ENCODE measurements around the gene MAF. TPM values are rescaled to one million over a fixed set of nuclear protein-coding genes. Genes with fewer than 3 reads are reported as not detected.
A peak's percentile ranks its signal among the peaks of the same experiment; 100 is the strongest.

MAF gene
- polyA plus RNA-seq, 1 donor (not counting 4 experiments of a cell fraction or from before 2014, with no cell fraction given): 8.2 TPM

DNA sequence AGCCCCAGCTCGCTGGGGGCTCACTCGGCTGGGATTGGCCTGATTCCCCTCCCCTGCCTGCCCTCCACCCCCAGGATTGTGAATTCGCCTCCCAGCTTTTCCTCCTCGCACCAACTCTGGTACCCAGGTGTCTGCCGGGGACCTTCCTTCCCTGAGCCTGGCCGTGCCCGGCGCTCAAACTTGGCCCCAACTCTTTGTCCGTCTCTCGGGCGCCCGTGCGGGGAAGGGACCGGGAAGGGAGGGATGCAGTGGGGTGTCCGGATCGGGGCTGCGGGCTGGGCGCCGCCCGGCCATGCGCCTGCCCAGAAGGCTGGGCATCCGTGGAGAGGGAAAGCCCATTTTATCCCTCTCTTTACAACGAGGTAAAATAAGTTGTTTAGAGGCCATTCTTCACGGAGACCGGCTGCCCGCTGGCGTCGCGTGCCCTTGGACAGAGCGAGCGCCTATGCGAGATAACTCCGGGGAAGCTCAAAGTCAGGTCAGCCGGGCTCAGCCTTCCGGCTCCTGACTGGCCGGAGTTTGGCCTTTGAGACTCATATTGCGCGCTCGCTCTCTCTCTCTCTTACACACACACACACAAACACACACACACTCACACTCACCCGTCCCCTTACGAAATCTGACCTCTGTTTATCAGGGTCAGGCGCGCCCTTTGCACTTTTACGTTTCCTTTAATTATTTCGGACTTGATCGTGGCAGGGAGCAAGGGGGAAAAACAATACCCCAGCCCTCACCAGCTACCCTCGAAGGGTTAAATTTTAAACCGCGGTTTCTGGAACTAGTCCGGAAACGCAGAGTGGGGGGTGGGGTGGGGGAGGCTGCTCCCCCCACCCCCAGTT lies 774 bp upstream of the MAF start:
- peak overlapping the region; percentile 73 for H3K9ac ChIP-seq (ENCODE audit: control insufficient read depth, extremely low read depth, insufficient read depth, low read length)
- H2AFZ ChIP-seq (ENCODE audit: control insufficient read depth, low read length): peak overlapping the region; percentile 89

DNA sequence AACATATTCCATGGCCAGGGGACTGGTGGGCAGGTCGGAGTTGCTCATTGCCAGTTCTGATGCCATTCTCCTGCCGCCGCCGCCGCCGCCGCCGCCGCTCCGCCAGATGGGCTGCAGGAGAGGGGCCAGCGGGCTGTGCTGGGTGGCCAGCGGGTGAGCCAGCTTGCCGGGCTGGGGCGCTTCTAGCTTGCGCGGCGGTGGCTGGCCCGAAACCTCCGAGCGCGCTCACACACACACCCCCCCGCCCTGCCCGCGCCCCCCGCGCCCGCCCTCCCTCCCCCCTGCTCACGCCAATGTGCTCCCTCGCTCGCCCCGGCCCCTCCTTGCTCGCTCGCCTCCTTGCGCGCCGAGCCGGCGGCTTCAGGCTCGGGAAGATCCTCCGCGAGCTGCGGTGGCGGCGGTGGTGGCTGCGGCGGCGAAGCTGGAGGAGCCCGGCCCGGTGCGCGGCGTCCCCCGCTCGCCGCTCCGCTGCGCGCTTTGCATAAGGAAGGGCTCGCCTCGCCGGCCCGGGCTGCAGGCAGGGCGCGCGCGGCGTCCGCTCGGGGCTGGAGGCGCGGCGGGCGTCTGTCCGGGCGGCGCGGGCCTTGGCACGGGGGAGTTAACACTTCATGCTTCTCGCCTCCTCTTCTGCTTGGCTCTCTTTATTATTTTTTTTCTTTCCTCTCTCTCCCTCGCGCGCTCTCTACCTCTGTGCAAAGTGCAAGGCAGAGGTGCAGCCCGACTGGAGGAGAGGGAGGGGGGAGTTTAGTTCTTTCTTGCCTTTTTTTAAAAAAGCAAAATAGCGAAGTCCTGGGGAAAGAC lies 500 bp downstream of the MAF start:
- Histone ChIP-seq H3K9ac (ENCODE audit: control insufficient read depth, extremely low read depth, insufficient read depth, low read length) (peak overlapping the region; percentile 73), H4K20me1 (ENCODE audit: control insufficient read depth, extremely low read depth, insufficient read depth, low read length) (no peaks in the 10 kb centered on the region), H3K36me3 (ENCODE audit: control insufficient read depth in 2 of 2, extremely low read depth in 1 of 2, insufficient read depth in 2 of 2, low read length in 2 of 2) (no peaks in the 10 kb centered on the region), H3K4me1 (ENCODE audit: control insufficient read depth, extremely low read depth, insufficient read depth, low read length) (peaks cover 29% of the 10 kb centered on the region), H3K27me3 (ENCODE audit: control insufficient read depth, extremely low read depth, insufficient read depth, low read length) (no peaks in the 10 kb centered on the region), H3K9me3 (ENCODE audit: control insufficient read depth, low read depth, low read length) (no peaks in the 10 kb centered on the region), H2AFZ (ENCODE audit: control insufficient read depth, low read length) (peak overlapping the region; percentile 75), H3K4me2 (ENCODE audit: control insufficient read depth, extremely low read depth, insufficient read depth, low read depth, low read length) (peak overlapping the region; percentile 100), H3K4me3 (ENCODE audit: control insufficient read depth in 2 of 3, extremely low read depth in 1 of 3, insufficient read depth in 2 of 3, low read depth in 1 of 3, low read length in 3 of 3) (peak overlapping the region; percentile 78 to 83 (median 79)), H3K27ac (ENCODE audit: control insufficient read depth, insufficient read depth, low read length) (peak overlapping the region; percentile 63), H3K79me2 (ENCODE audit: control insufficient read depth, insufficient read depth, low read length) (peaks cover 25% of the 10 kb centered on the region), H3K9me1 (ENCODE audit: control insufficient read depth, extremely low read depth, insufficient read depth, low read length) (no peaks in the 10 kb centered on the region)
- DNase-seq (ENCODE audit: low read depth, low spot score) (no peak), FAIRE-seq (no peak)
- dilution Hi-C loops (cut with MboI; ENCODE audit: extremely low pct_ligation_motif_present, low sequenced_read_pairs): no loop called here
- no peak for TF ChIP-seq EZH2 (IDR thresholded peaks at IDR 0.05; ENCODE audit: low read length)
- TF ChIP-seq, protein P1, sequence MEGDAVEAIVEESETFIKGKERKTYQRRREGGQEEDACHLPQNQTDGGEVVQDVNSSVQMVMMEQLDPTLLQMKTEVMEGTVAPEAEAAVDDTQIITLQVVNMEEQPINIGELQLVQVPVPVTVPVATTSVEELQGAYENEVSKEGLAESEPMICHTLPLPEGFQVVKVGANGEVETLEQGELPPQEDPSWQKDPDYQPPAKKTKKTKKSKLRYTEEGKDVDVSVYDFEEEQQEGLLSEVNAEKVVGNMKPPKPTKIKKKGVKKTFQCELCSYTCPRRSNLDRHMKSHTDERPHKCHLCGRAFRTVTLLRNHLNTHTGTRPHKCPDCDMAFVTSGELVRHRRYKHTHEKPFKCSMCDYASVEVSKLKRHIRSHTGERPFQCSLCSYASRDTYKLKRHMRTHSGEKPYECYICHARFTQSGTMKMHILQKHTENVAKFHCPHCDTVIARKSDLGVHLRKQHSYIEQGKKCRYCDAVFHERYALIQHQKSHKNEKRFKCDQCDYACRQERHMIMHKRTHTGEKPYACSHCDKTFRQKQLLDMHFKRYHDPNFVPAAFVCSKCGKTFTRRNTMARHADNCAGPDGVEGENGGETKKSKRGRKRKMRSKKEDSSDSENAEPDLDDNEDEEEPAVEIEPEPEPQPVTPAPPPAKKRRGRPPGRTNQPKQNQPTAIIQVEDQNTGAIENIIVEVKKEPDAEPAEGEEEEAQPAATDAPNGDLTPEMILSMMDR (optimal IDR thresholded peaks at IDR 0.05 in 1 of 3, IDR thresholded peaks at IDR 0.05 in 1 of 3, conservative IDR thresholded peaks at IDR 0.05 in 1 of 3; ENCODE audit: extremely low read depth in 1 of 3, insufficient read depth in 2 of 3, low read length in 3 of 3): no peak

More for the DNA sequence above, 774 bp upstream of the MAF start:
- Histone ChIP-seq H3K9me1 (ENCODE audit: control insufficient read depth, extremely low read depth, insufficient read depth, low read length) (no peaks in the 10 kb centered on the region), H3K27ac (ENCODE audit: control insufficient read depth, insufficient read depth, low read length) (peak overlapping the region; percentile 63), H3K9me3 (ENCODE audit: control insufficient read depth, low read depth, low read length) (no peaks in the 10 kb centered on the region), H4K20me1 (ENCODE audit: control insufficient read depth, extremely low read depth, insufficient read depth, low read length) (no peaks in the 10 kb centered on the region), H3K4me3 (ENCODE audit: control insufficient read depth in 2 of 3, extremely low read depth in 1 of 3, insufficient read depth in 2 of 3, low read depth in 1 of 3, low read length in 3 of 3) (peak overlapping the region; percentile 69 to 83 (median 78)), H3K4me2 (ENCODE audit: control insufficient read depth, extremely low read depth, insufficient read depth, low read depth, low read length) (peak overlapping the region; percentile 100), H3K79me2 (ENCODE audit: control insufficient read depth, insufficient read depth, low read length) (peaks cover 21% of the 10 kb centered on the region), H3K36me3 (ENCODE audit: control insufficient read depth in 2 of 2, extremely low read depth in 1 of 2, insufficient read depth in 2 of 2, low read length in 2 of 2) (no peaks in the 10 kb centered on the region), H3K4me1 (ENCODE audit: control insufficient read depth, extremely low read depth, insufficient read depth, low read length) (peaks cover 30% of the 10 kb centered on the region), H3K27me3 (ENCODE audit: control insufficient read depth, extremely low read depth, insufficient read depth, low read length) (no peaks in the 10 kb centered on the region)
- TF ChIP-seq EZH2 (IDR thresholded peaks at IDR 0.05; ENCODE audit: low read length): no peak
- TF ChIP-seq, protein P1 (optimal IDR thresholded peaks at IDR 0.05 in 1 of 3, IDR thresholded peaks at IDR 0.05 in 1 of 3, conservative IDR thresholded peaks at IDR 0.05 in 1 of 3; ENCODE audit: extremely low read depth in 1 of 3, insufficient read depth in 2 of 3, low read length in 3 of 3): no peak
- dilution Hi-C loops (cut with MboI; ENCODE audit: extremely low pct_ligation_motif_present, low sequenced_read_pairs): no loop called here
- no peak for DNase-seq (ENCODE audit: low read depth, low spot score)
- peak; percentile 44 for FAIRE-seq
